Spleen (tissue), 7 donors: Measurements from ENCODE around the gene PDZD2.

Experiments
- POLR2A ChIP-seq, 3 donors: fragments of 450-650 bp; IDR thresholded peaks; one replicate each; pipeline ENCODE4 v1.5.1; 2017; ENCODE audit warnings: antibody characterized with exemption in 3 of 3, mild to moderate bottlenecking in 1 of 3
- TF ChIP-seq, protein P1 (sequence below), 11 experiments: fragments of 200-600 bp in 7 of 11; fragments of 450-650 bp in 4 of 11; sonication (generic) in 4 of 11; IDR thresholded peaks in 8 of 11; conservative IDR thresholded peaks in 3 of 11; 1 replicate in 7 of 11; 2 replicates in 4 of 11; pipeline versions ENCODE4 v1.4.0 to v1.8.0; 2016 to 2021; ENCODE audit warnings: antibody characterized with exemption in 11 of 11, inconsistent platforms in 4 of 11, mild to moderate bottlenecking in 1 of 11
- donor health status: DM: no; HTN: no; CAD: no; lungs with moderate emphysema.
- donor health status: DM: no; HTN: no; CAD: no.
- donor health status: DM: no; HTN: no; CAD: no.

DNA sequence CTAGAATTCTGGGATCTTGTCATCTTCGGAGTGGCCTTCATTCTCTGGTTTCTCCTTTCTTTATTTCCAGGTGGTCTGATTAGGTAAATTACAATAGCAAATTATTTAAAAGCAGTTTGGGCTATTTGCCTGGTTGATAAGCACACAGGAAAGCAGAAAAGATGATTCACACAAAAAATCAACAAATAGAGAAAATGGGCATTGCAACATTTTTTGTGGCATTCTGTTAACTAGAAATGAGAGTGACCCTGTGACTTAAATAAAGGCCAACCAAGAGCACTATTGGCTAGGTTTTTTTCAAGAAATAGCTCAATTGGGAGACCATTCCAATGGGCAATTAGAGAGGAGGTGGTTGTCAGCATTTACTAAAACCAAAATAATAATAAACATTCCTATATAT, 6.5 kb upstream of the PDZD2 start:
- TF ChIP-seq, protein P1, sequence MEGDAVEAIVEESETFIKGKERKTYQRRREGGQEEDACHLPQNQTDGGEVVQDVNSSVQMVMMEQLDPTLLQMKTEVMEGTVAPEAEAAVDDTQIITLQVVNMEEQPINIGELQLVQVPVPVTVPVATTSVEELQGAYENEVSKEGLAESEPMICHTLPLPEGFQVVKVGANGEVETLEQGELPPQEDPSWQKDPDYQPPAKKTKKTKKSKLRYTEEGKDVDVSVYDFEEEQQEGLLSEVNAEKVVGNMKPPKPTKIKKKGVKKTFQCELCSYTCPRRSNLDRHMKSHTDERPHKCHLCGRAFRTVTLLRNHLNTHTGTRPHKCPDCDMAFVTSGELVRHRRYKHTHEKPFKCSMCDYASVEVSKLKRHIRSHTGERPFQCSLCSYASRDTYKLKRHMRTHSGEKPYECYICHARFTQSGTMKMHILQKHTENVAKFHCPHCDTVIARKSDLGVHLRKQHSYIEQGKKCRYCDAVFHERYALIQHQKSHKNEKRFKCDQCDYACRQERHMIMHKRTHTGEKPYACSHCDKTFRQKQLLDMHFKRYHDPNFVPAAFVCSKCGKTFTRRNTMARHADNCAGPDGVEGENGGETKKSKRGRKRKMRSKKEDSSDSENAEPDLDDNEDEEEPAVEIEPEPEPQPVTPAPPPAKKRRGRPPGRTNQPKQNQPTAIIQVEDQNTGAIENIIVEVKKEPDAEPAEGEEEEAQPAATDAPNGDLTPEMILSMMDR (IDR thresholded peaks at IDR 0.05 in 8 of 11, conservative IDR thresholded peaks at IDR 0.05 in 3 of 11), result no peak
- TF ChIP-seq POLR2A (IDR thresholded peaks at IDR 0.05), result no peak
